GM18907 (cell line): Measurements from ENCODE around the gene ACAD10.

Source experiments
- ATAC-seq: cut with Tn5 transposase; IDR thresholded peaks from one replicate; pipeline ENCODE4 v1.9.1; 2021; ENCODE audit warnings: mild to moderate bottlenecking, moderate library complexity; ENCODE audit not compliant: unreplicated experiment

The ACAD10 gene

GRCh38 chr12:111773801-111774551 is 88.1 kb downstream of the ACAD10 start:
- ATAC-seq, result no peak

- peak; percentile 62 for ATAC-seq
These were observed 89.6 kb downstream of the ACAD10 start for GRCh38 chr12:111775205-111776193.

GRCh38 chr12:111776836-111777344 is 91.0 kb downstream of the ACAD10 start:
- ATAC-seq, result no peak

- ATAC-seq, result peak; percentile 26
These were observed 91.6 kb downstream of the ACAD10 start for GRCh38 chr12:111777345-111778045.

- no peak for ATAC-seq
These were observed 94.3 kb downstream of the ACAD10 start for GRCh38 chr12:111780166-111780565.

- no peak for ATAC-seq
These were observed 94.8 kb downstream of the ACAD10 start for GRCh38 chr12:111780615-111781014.

- no peak for ATAC-seq
These were observed 95.3 kb downstream of the ACAD10 start for GRCh38 chr12:111781085-111781658.

GRCh38 chr12:111783046-111783445 is 97.2 kb downstream of the ACAD10 start:
- ATAC-seq, result no peak

GRCh38 chr12:111784953-111785352 is 99.1 kb downstream of the ACAD10 start:
- no peak for ATAC-seq

- no peak for ATAC-seq
These were observed 99.8 kb downstream of the ACAD10 start for GRCh38 chr12:111785651-111786050.

GRCh38 chr12:111788178-111788654 is 102.4 kb downstream of the ACAD10 start:
- no peak for ATAC-seq

GRCh38 chr12:111789779-111790178 is 103.9 kb downstream of the ACAD10 start:
- ATAC-seq, result no peak

GRCh38 chr12:111791507-111791906 is 105.7 kb downstream of the ACAD10 start:
- ATAC-seq, result no peak

- ATAC-seq, result no peak
These were observed 106.5 kb downstream of the ACAD10 start for GRCh38 chr12:111792155-111792855.

- no peak for ATAC-seq
These were observed 107.0 kb downstream of the ACAD10 start for GRCh38 chr12:111792856-111793235.

- no peak for ATAC-seq
These were observed 112.3 kb downstream of the ACAD10 start for GRCh38 chr12:111798182-111798581.

- no peak for ATAC-seq
These were observed 113.9 kb downstream of the ACAD10 start for GRCh38 chr12:111799758-111800157.

- ATAC-seq, result no peak
These were observed 117.3 kb downstream of the ACAD10 start for GRCh38 chr12:111803038-111803626.

GRCh38 chr12:111803851-111804250 is 118.0 kb downstream of the ACAD10 start:
- no peak for ATAC-seq
